NCI-H2196 treated with DMSO at 0.1 percent for 48 hours (cell line): Measurements from ENCODE around the gene KRCC1.
"Not testable (repeated sequence)": the region's sequence is repeated elsewhere in the genome, so short reads cannot be mapped to it uniquely, and the experiment has no call there.

Source experiments
- DNase-seq: peaks from one replicate; lab custom pipeline; 2025; ENCODE audit not compliant: unreplicated experiment; lab: John Stamatoyannopoulos, UW

Gene KRCC1

DNA sequence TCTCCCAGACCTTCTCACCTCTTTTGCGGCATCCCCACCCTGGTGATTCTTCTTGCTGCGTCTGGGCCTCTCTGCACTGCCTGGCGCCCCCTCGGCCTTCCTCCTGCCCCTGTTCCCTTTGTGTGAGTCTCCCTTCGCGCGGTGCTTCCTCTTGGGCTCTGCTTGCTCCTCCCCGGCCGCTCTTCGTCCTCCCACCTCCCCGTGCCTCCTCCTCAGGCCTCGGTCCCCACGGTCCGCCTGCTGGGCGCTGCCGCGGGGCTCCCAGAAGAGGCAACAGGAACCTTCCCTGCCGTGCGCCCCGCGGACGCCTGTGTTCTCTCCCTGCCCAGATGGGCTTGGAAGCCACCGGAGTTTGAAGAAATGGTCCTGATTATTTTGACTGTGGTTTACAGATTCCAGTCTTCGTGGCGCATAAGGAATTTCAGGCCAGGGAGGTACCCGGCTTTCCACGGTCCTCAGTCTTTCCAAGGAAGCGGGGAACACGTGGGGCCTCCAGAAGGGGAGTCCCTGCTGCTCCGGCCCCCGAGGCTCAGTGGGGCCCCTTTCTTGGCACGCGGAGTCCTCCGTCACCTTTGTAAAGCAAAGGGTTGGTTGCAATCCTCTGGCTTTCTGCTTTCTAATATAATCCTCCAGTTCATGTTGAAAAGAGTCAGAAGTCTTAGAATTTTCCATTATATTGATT is 52.4 kb downstream of the KRCC1 start:
- no peak for DNase-seq

DNA sequence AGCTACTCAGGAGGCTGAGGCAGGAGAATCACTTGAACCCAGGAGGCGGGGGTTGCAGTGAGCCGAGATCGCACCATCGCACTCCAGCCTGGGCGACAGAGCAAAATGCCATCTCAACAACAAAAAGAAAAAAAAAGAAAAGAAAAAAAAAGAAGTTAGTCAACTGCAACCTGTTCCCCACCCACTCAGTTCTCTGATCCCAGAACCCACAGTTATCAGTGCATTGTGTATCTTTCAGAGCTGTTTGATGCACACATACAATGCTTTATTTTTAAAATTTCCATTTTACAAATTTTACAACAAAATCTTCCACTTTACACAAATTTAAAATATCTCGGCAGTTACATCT is 53.2 kb downstream of the KRCC1 start:
- DNase-seq: no peak

DNA sequence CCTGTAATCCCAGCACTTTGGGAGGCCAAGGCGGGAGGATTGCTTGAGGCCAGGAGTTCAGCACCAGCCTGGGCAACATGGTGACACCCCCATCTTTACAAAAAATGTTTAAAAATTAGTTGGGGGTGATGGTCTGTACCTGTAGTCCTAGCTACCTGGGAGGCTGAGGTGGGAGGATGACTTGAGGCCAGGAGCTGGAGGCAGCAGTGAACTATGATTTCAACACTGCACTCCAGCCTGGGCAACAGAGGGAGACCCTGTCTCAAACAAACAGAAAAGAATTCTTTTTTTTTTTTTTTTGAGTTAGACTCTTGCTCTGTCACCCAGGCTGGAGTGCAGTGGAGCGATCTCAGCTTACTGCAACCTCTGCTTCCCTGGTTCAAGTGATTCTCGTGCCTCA is 55.1 kb downstream of the KRCC1 start:
- not testable (repeated sequence) for DNase-seq

DNA sequence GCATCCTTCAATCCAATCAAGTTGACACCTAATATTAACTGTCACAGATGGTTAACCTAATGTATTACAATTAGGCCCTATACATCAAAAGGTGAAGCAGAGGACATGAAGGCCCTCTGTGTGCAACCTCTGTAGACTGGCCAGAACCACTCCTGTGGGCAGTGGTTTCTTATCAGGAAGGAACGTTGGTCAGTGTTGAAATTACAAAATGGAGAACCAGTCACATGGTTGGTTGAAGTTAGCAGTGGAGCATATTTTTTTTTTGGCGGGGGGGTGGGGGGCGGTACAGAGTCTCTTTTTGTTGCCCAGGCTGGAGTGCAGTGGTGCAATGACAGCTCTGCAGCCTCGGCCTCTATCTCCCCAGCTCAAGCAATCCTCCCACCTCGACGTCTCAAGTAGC is 59.0 kb downstream of the KRCC1 start:
- DNase-seq: no peak

DNA sequence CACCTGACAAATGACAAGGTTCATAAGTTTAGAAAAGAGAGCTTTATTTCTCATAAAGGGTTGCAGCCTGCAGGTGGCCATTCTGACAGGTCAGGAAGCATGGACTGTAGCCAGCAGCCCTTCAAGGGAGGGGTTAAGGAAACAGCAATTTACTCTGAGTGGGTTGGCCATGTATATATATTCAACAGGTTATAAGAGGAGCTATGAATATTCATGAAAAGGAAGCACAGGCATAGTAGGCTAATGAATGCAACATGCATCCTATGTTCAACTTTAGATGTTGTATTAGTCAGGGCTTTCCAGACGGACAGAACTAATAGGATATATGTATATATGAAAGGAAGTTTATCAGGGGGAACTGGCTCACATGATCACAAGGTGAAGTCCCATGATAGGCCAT is 59.8 kb downstream of the KRCC1 start:
- DNase-seq: no peak

DNA sequence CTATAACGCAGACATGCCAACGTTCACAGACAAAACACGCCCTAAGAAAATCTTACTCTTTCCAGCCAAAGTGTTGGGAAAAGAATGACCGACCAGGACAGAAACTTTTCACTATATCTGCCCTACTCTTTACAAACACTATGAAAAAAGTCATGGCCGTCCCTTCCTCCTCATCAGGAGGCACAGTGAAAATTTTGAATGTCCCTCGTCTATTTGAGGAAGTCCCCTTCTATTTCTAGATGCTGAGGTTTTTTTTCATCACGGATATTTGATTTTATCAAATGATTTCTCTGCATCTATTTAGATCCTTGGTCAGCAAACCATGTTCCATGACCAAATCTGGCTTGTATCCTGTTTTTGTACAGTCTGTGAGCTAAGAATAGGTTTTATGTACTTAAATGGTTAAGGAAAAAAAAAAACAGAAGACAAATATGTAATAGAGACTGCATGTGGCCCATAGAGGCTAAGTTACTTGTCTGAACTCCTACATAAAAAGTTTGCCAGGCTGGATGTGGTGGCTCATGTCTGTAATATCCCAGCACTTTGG is 61.2 kb downstream of the KRCC1 start:
- DNase-seq: not testable (repeated sequence)

DNA sequence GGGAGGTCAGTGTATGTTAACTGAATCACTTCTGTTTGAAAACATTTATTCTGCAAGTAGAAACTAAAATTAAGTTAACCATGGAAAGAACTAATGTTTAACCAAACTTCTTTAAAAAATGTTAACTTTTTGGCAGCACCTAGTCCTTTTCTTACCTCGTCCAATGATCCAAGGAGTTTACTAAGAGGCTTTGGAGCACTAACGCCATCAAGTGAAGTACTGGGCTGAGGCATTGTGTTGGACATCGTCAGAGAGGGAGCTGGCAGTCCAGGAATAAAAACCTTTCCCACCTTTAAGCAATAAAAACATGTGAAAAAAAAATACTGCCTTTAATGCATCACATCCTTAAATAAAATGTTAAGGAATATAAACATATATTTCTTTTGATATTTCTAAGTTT is 63.0 kb downstream of the KRCC1 start:
- not testable (repeated sequence) for DNase-seq

DNA sequence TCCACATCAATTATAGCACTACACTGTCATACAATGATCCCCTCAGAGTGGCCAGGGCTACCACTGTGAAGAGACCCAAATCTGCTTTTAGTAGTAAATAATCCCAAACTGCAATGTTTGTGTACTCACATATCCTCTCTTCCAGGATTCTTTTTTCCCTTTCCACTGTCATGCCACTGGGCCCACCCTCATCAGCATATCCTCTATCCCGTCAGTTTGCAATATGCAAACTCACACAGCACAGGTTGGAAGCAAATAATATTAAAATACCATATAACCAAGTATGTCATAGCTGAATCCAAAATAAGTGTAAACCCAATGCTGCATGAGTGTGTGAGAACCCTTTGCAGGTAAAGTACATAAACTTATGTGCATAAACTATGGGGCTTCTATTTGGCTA is 68.1 kb downstream of the KRCC1 start:
- DNase-seq: not testable (repeated sequence)

DNA sequence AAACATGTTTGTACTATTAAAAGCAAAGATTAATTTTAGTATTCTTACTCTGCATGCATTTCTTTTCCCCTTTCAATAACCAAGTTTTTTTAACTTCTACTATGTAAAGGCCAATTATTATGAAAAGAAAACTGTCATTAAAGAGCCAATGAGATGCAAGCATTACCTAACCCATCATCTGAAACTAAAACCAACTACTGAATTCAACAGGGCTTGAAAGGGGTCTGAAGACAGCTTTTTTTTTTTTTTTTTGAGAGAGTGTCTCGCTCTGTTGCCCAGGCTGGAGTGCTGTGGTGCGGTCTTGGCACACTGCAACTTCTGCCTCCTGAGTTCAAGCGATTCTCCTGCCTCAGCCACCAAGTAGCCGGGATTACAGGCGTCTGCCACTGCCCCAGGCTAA is 69.7 kb downstream of the KRCC1 start:
- DNase-seq: not testable (repeated sequence)

DNA sequence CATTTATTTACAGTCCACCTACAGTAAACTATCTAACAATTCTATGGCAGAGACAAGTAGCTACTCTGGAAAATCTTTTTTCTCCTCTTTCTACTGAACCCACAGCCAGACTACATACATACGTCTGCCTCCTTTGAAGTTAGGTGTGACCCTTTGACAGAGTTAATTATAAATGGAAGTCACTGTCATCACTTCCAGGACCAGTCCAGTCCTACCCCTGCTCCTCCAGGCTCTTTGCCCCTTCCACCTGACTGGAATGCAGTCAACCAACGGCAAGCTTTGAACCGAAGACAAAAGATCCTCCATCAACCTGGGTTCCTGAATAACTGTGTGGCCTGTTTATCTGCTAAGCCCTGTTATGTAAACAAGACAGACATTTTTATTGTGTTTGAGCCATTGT is 74.4 kb downstream of the KRCC1 start:
- DNase-seq: not testable (repeated sequence)
